ENCODE results near the gene RUSF1.
"Not testable (repeated sequence)": the region's sequence is repeated elsewhere in the genome, so short reads cannot be mapped to it uniquely, and the experiment has no call there.

RUSF1 gene

DNA sequence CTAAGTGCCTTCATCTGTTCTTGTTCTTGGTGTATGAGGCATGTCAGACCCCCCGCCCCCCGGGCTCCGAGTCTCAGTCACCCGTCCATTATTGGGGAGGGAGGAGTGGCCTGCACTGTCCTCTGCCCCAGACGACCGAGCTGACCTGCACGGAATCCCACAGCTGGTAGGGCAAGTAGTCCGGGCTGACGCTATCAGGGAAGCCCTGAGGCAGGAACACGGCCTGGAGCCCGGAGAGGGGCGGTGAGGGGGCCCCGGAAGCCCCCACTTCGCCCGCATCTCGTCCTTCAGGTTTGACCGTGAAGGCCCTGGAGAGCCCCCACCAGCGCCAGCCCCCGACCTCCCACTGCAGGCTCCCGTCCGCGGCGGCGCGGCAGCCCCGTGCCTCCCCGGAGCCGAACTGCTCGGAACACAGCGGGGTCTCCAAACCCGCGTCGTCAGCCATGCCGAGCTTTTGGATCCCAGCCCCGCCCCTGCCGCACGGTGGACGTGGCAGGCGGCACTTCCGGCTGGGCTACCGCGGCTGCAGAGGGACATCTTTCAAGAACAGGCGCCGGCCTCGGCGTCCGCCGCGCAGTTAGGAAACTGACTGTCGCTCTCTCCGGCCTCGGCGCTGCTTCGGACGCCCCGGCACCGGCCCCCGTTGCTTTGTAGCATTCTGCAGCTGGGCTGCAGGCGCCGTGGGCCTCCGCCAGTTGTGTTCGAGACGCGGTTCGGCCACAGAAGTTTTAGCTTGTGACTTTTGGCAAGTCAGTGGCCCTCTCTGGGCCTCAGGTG is at the start of gene RUSF1:
TSS of gene RUSF1 (minus strand) at position 463 of the 777 bp plus-strand sequence. CDS start at position 445, 18 bp downstream.
- peak; percentile 82 to 85 for DNase-seq

DNA sequence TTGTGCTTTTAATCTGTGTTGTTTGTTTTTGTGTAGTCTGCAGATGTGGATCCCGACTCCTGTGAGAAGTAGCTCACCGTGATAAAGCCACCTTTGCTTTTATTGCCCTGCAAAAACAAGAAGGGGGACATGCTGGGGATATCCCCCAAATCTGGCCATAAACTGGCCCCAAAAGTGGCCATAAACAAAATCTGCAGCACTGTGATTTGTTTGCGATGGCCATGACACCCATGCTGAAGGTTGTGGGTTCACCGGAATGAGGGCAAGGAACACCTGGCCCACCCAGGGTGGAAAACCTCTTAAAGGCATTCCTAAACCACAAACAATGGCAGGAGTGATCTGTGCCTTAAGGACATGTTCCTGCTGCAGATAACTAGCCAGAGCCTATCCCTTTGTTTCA is 34.6 kb upstream of the RUSF1 start:
- no peak for DNase-seq

DNA sequence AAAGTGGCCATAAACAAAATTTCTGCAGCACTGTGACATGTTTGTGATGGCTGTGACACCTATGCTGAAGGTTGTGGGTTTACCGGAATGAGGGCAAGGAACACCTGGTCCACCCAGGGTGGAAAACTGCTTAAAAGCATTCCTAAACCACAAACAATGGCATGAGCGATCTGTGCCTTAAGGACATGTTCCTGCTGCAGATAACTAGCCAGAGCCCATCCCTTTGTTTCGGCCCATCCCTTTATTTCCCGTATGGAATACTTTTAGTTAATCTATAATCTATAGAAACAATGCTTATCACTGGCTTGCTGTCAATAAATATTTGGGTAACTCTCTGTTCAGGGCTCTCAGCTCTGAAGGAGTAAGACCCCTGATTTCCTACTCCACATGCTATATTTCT is 31.6 kb upstream of the RUSF1 start:
- DNase-seq = not testable (repeated sequence)

GRCh38 chr16:31538243-31538598 is 30.0 kb upstream of the RUSF1 start:
- not testable (repeated sequence) for DNase-seq

- DNase-seq = no peak
Observed at GRCh38 chr16:31537362-31538242, 29.4 kb upstream of the RUSF1 start.

DNA sequence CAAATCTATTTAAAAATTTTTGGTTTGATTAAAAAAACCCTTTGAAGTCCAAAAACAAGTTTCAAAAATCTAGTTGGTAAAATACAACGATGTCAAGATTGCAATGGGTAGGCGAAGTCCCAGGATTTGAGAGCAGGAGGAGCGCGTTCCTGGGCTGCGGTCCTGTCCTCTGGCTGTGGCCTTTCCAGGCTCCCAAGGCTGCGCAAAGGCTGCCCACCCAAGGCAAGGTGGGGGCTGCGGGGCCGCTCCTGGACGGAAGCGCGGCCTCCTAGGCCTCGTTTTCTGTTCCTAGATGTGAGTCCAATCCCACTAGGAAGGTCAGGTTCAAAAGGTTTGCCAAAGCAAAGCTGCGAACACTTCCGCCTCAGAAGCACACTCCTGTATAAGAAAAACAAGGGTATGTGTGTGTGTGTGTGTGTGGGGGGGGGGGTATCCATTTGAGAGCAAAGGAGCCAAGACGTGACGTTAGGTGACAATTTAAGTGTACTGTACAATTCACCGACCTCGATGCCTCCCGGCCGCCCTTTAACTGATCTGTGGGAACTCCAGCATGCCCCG is 28.7 kb upstream of the RUSF1 start:
- DNase-seq = no peak

GRCh38 chr16:31535737-31536136 is 27.5 kb upstream of the RUSF1 start:
- no peak for DNase-seq

- no peak for DNase-seq
Observed at GRCh38 chr16:31532896-31533295, 24.7 kb upstream of the RUSF1 start.

DNA sequence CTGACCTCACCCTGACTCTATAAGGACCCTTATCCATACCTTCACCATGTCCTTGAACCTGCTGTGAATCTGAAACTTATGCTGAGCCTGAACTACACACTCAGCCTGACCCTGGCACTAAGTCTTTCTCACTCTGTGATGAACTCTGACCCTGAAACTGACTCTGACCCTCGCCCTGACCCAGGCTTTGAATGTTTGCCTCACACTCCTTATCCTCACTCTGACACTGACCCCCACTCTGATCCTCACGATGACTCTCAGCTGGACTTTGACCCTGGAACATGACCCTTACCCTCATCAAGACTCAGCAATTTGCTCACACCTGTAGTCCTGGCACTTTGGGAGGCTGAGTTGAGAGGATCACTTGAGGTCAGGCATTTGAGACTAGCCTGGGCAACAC is 23.9 kb upstream of the RUSF1 start:
- DNase-seq = no peak

- no peak for DNase-seq
Observed at GRCh38 chr16:31531096-31531495, 22.9 kb upstream of the RUSF1 start.

DNA sequence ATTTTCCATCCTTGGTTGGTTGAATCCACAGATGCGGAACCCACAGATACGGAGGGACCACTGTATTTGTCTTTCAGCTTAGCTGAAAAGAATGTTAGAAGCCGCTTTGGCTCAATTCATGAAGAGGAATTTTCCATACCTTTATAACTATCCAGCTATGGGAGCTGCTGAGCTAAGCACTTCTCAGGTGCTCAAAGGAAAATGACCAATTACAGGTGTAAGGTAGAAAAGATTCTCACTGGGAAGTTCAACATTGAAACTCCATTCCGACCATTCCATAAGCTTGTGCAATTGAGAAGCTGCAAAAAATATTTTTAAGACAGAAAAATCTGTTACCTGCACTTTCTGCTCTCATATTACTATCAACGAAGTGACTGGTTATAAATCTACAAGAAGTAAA is 22.2 kb upstream of the RUSF1 start:
- DNase-seq = no peak

GRCh38 chr16:31529937-31530312 is 21.7 kb upstream of the RUSF1 start:
- no peak for DNase-seq

- DNase-seq = no peak
Observed at GRCh38 chr16:31529108-31529936, 21.1 kb upstream of the RUSF1 start.

- no peak for DNase-seq
Observed at GRCh38 chr16:31528523-31529107, 20.4 kb upstream of the RUSF1 start.

DNA sequence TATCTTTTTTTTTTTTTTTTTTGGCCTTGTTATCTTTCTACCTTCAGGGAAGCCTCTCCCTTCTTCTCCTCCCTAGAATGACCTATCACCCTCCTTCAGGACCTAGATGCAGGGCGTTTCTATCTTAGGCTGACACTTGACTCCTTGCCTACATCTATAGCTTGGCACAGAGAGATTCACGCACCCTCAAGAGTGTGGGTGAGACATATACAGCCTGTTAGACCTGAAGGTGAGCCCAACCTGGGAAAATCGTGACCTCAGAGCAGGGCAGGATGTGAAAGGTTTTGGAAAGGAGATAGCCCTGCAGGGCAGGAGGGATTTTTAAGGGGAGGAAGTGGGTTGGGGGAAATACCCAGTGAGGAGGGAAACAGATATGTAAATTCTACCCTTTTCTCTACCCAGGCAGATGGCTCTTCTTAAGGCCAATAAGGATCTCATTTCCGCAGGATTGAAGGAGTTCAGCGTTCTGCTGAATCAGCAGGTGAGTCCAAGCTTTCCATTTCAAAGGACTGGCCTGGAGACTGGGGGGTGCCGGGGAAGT is 19.6 kb upstream of the RUSF1 start, which contains the start of gene AHSP:
TSS of gene AHSP (plus strand) at position 167 of the 541 bp plus-strand sequence. CDS start at position 407, 240 bp downstream.
- DNase-seq = no peak

DNA sequence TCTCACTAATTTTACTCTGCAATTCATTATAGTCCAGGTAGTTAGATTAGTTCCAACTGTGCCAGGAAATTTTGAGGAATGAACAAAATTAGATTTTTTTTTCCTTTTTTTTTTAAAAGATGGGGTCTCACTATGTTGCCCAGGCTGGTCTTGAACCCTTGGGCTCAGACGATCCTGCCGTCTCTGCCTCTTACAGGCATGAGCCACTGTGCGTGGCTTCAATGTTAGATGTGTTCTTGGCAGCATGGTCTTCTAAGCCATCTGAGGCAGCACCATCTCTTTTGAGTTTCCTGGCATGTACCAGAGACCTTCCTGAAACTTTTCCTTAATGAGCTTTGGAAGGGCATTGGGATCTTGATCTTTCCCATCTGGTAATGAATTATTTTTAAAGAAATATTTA is 16.9 kb upstream of the RUSF1 start:
- DNase-seq = no peak

DNA sequence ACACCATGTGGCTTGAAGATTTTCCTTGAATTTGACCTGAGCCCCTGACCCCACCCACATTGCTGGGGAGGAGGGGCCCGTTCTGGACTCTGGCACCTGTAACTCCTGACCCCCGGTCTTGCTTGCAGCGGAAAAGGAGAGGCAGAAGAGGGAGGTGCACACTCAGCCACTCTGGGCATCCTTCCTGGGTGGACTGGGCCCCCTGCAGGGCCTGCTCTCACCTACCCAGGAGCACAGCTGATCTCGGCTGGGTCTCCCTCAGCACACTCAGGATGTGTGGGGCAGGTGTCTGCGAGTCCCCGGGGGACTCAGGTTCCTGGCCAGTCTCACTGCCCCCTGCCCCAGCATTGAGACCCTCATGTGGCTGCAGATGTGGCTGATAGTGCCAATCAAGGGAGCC is 15.6 kb upstream of the RUSF1 start:
- not testable (repeated sequence) for DNase-seq

DNA sequence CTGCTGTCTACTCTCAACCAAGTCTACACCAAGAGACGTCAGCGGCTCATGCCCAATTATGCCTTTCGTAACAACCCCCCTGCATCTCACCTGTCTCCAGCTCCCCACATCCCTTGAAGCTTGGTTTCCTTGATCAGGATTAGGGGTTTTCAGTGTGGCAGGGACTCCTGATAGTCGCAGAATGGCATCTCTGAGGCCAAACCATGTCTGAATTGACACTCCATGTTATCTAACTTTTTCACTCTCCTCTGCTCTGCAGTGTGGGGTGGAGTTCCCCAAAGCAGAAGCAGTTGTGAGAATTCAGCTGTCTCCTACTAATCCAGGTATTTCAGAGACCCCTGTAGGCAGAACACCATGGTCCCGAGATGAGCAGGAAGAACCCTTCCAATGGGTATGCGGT is 13.9 kb upstream of the RUSF1 start:
- DNase-seq = no peak

GRCh38 chr16:31521368-31521767 is 13.2 kb upstream of the RUSF1 start:
- no peak for DNase-seq

DNA sequence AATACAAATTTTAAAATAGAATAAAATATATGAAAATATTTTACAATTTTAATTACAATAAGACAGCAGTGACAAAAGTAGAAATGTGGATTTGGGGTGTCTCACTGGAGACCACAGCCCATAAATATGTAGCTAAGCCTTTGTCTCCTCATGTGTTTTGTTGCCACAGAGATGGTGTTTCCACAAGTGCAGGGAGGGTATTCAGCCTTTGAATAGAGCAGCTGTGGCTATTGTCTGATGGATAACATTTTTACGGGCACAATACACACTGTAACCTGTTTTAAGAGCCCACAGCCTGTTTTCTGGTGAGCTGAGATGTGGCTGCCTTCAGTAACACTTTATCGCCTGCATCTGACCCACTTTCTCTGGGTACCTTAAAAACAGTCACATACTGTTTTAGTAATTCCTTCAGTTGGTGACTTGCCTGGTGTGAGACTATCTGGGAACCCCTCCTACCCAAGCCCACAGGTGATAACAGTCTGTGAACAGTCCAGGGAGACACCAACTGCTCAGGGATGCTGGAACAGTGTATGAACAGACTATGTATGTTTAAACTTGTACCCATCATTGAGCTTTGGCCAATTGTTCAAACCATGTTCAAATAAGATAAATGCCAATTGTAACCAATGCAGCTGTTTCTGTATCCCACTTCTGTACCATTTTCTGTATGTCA is 11.7 kb upstream of the RUSF1 start:
- no peak for DNase-seq

DNA sequence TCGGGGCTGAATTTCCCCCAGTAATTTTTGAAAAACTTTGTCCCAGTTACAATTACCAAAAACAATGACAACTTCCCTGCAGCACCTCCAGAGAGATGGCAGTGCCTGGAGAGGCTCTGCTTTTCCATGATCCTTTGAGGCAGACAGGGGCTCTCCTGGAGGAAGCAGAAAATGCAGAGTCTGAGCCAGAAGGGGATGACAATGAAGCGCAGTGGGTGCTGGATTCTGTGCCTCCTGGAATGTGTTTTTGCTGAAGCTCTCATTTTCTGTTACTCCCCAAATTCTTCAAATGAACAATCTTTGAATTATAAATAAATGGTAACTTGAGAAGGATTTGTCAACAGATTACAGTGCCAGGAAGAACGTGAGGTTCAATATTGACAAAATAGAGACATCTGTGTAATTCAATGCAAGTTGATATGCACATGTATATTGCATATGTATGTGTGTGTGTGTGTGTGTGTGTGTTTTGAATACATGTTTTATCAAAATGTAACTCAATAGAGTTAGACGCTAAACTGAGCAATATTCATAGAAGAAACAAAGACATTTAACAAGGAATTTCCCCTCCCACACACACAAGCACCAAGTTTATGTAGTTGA is 9.7 kb upstream of the RUSF1 start:
- no peak for DNase-seq

All from CD4-positive, alpha-beta T cell treated with Interferon alpha-2 for 1 hour (primary cell).